NCI-H526 treated with DMSO at 0.1 percent for 48 hours (cell line): ENCODE data around the gene UCN2.
"Not testable (repeated sequence)": the region's sequence is repeated elsewhere in the genome, so short reads cannot be mapped to it uniquely, and the experiment has no call there.

Experiments used
- DNase-seq: peaks from one replicate; lab custom pipeline; 2025; lab: John Stamatoyannopoulos, UW

The UCN2 gene

GRCh38 chr3:48536116-48536515 is 27.5 kb downstream of the UCN2 start:
- no peak for DNase-seq

GRCh38 chr3:48535578-48535977 is 28.0 kb downstream of the UCN2 start:
- no peak for DNase-seq

GRCh38 chr3:48532977-48533337 is 30.6 kb downstream of the UCN2 start:
- no peak for DNase-seq

- DNase-seq, result no peak
Measured at GRCh38 chr3:48532271-48532976, 31.2 kb downstream of the UCN2 start.

DNA sequence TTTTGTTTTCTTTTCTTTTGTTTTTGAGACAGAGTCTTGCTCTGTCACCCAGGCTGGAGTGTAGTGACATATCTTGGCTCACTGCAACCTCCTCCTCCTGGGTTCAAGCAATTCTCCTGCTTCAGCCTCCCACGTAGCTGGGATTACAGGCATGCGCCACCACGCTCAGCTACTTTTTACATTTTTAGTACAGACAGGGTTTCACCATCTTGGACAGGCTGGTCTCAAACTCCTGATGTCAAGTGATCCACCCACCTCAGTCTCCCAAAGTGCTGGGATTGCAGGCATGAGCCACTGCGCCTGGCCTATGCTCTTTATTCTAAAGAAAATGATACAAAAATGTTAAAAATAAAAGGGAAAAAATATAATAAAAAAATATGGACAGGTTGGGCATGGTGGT is 32.9 kb downstream of the UCN2 start:
- DNase-seq, result not testable (repeated sequence)

DNA sequence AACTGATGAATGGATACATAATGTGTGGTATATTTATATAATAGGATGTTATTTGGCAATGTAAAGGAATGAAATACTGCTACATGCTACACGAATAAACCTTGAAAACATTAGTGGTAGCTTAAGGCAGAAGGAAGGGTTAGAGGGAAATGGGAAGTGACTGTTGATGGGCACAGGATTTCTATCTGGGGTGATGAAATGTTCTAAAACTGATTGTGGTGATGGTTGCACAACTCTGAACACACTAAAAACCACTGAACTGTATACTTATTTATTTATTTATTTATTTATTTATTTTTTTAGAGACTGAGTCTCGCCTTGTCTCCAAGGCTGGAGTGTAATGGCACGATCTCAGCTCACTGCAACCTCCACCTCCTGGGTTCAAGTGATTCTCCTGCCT is 34.8 kb downstream of the UCN2 start:
- DNase-seq, result no peak

GRCh38 chr3:48528048-48528447 is 35.5 kb downstream of the UCN2 start:
- DNase-seq, result no peak

DNA sequence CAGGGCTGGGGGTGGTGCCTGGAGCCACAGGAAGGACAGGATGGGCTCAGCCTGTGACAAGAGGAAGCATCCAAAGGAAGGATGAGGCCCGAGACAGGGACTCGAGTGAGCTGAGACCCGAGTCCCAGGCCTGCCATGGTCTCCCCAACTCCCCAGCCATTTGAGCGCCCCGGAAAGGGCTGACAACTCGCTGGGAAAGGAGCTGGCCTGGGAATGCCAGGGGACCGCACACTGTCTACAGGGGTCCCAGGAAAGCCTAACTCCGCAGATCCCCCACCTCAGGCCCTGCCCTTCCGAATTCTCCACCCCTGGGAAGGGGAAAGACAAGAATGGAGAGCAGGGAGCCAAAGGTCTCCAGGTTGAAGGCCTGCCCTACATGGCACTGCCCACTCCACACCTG is 38.6 kb downstream of the UCN2 start:
- DNase-seq, result no peak

- DNase-seq, result no peak
Measured at GRCh38 chr3:48521635-48522034, 41.9 kb downstream of the UCN2 start.

- no peak for DNase-seq
Measured at GRCh38 chr3:48519277-48519643, 44.3 kb downstream of the UCN2 start.

DNA sequence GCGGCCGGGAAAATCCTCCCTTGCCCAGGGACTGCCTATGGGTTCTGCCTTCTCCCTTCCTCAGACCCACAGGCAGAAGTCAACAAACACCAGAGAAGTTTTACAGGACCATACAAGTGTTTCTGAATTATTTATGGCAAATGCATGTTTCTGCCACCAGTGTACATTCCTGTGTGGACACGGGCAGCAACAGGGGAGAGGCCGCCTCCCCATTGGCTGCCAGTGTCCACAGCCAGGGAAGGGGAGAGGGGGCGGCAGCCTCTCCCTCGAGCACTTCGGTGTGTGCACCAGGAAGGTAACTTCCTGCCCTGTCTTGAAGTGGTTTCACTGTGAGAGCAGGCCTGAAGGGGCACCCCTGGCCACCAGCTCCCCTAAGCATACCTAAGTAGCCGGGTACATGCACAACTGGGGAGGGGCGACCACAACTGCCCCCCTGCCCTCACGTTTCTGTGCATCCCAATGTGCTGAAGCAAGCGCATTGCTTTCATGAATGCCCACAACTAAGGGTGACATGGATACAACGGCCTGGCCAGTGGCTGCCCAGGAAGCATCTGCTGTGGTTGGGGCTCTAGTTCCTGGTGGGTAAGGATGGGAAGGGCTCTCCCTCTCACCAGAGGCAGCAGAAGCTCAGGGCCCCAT is 44.8 kb downstream of the UCN2 start:
- no peak for DNase-seq

- DNase-seq, result no peak
Measured at GRCh38 chr3:48518069-48518468, 45.5 kb downstream of the UCN2 start.

- no peak for DNase-seq
Measured at GRCh38 chr3:48516571-48516970, 47.0 kb downstream of the UCN2 start.

GRCh38 chr3:48514431-48515227 is 49.0 kb downstream of the UCN2 start:
- no peak for DNase-seq
